HG02981 (cell line): ENCODE data around the gene GOLT1B.

Experiments
- ATAC-seq: cut with Tn5 transposase; IDR thresholded peaks from one replicate; pipeline ENCODE4 v1.9.1; 2021; ENCODE audit warnings: mild to moderate bottlenecking, moderate library complexity; ENCODE audit not compliant: unreplicated experiment

The GOLT1B gene

GRCh38 chr12:21561158-21561557 is 59.6 kb downstream of the GOLT1B start:
- ATAC-seq, result no peak

- ATAC-seq, result no peak
Observed at GRCh38 chr12:21562859-21563258, 61.3 kb downstream of the GOLT1B start.

GRCh38 chr12:21566223-21566906 is 64.8 kb downstream of the GOLT1B start:
- no peak for ATAC-seq

GRCh38 chr12:21566907-21567394 is 65.4 kb downstream of the GOLT1B start:
- no peak for ATAC-seq
